GM12891 (cell line): ENCODE results near the gene UPK1B.

Experiments used
- POLR2A ChIP-seq: IDR thresholded peaks from 2 replicates; pipeline ENCODE4 v1.6.1; 2011; ENCODE audit warnings: low read depth, low read length, control low read depth
- POLR2AphosphoS5 ChIP-seq: IDR thresholded peaks from 2 replicates; pipeline ENCODE4 v1.6.1; 2011; ENCODE audit warnings: low read depth, low read length, control low read depth
- POU2F2 ChIP-seq: IDR thresholded peaks from 2 replicates; pipeline ENCODE4 v1.6.1; 2011; ENCODE audit warnings: low read depth, mild to moderate bottlenecking, control low read depth, low read length, moderate library complexity
- TAF1 ChIP-seq: IDR thresholded peaks from 2 replicates; pipeline ENCODE4 v1.6.1; 2011; ENCODE audit warnings: low read depth, low read length, control low read depth

- TF ChIP-seq TAF1 (no peak), POLR2A (no peak), POLR2AphosphoS5 (no peak), POU2F2 (no peak)
Measured at GRCh38 chr3:119221779-119222320, 48.5 kb downstream of the UPK1B start.
